Naive thymus-derived CD4-positive, alpha-beta T cell (primary cell): ENCODE measurements around the gene CAMK4. TPM values are rescaled to one million over a fixed set of nuclear protein-coding genes. Genes with fewer than 3 reads are reported as not detected.

Experiments used
- ATAC-seq: fragments of 150-1000 bp; cut with Tn5 transposase; 2 replicates; pipeline ENCODE4 v1.10.0; 2021; ENCODE audit warnings: mild to moderate bottlenecking, moderate library complexity
- CTCF ChIA-PET: fragments of 350-600 bp; sonication (Branson Sonifier 250); formaldehyde crosslinking; loops from one replicate; lab custom pipeline; 2021; ENCODE audit warnings: antibody characterized with exemption; lab: Charles Lee
- POLR2A ChIA-PET: fragments of 350-600 bp; sonication (Branson Sonifier 250); formaldehyde crosslinking; loops from one replicate; lab custom pipeline; 2021; ENCODE audit warnings: antibody characterized with exemption, inconsistent platforms; lab: Charles Lee
- DNase-seq, 9 donors: peaks; one replicate each; pipeline versions ENCODE4 v3.0.0 to v3.0.0-alpha.2; 2020 to 2022; ENCODE audit warnings: mixed read lengths in 1 of 9
- H3K27ac ChIP-seq: one replicate; pipeline ENCODE4 v1.7.0; 2013; ENCODE audit warnings: mild to moderate bottlenecking, low read depth, low read length, moderate library complexity
- H3K27me3 ChIP-seq, 2 donors: one replicate each; pipeline ENCODE4 v1.7.0; 2013; ENCODE audit warnings: low read length in 2 of 2, mild to moderate bottlenecking in 2 of 2, moderate library complexity in 2 of 2; ENCODE audit not compliant: control insufficient read depth in 2 of 2, insufficient read depth in 2 of 2
- H3K36me3 ChIP-seq, 3 experiments: 1 replicate in 2 of 3; 2 replicates in 1 of 3; pipeline ENCODE4 v1.7.0; 2013; ENCODE audit warnings: low read length in 3 of 3, mild to moderate bottlenecking in 3 of 3, moderate library complexity in 1 of 3; ENCODE audit not compliant: insufficient read depth in 3 of 3, control insufficient read depth in 2 of 3
- H3K4me1 ChIP-seq, 2 donors: one replicate each; pipeline ENCODE4 v1.7.0; 2013; ENCODE audit warnings: low read length in 2 of 2, mild to moderate bottlenecking in 2 of 2, moderate library complexity in 1 of 2; ENCODE audit not compliant: control insufficient read depth in 2 of 2, insufficient read depth in 2 of 2
- H3K4me3 ChIP-seq: 2 replicates; pipeline ENCODE4 v1.7.0; 2013; ENCODE audit warnings: mild to moderate bottlenecking, low read length
- H3K9me3 ChIP-seq, 3 experiments: 1 replicate in 2 of 3; 2 replicates in 1 of 3; pipeline ENCODE4 v1.7.0; 2013; ENCODE audit warnings: low read length in 3 of 3; ENCODE audit not compliant: control insufficient read depth in 2 of 3
- H3K27ac Mint-ChIP-seq, 9 donors: one replicate each; pipeline ENCODE4 v1.8.0; 2020 to 2022; ENCODE audit warnings: mixed read lengths in 9 of 9, mild to moderate bottlenecking in 8 of 9, moderate library complexity in 5 of 9, inconsistent platforms in 2 of 9
- H3K27me3 Mint-ChIP-seq, 5 donors: one replicate each; pipeline ENCODE4 v1.8.0; 2021 to 2022; ENCODE audit warnings: mixed read lengths in 5 of 5, mild to moderate bottlenecking in 1 of 5
- H3K36me3 Mint-ChIP-seq, 5 donors: one replicate each; pipeline ENCODE4 v1.8.0; 2020 to 2022; ENCODE audit warnings: mixed read lengths in 5 of 5, mild to moderate bottlenecking in 3 of 5, inconsistent platforms in 1 of 5
- H3K4me1 Mint-ChIP-seq, 7 donors: one replicate each; pipeline ENCODE4 v1.8.0; 2020 to 2022; ENCODE audit warnings: mixed read lengths in 7 of 7, mild to moderate bottlenecking in 3 of 7, inconsistent platforms in 1 of 7
- H3K4me3 Mint-ChIP-seq, 10 donors: one replicate each; pipeline ENCODE4 v1.8.0; 2020 to 2022; ENCODE audit warnings: mild to moderate bottlenecking in 10 of 10, mixed read lengths in 10 of 10, moderate library complexity in 6 of 10, inconsistent platforms in 2 of 10
- H3K9me3 Mint-ChIP-seq, 11 donors: one replicate each; pipeline ENCODE4 v1.8.0; 2020 to 2022; ENCODE audit warnings: mixed read lengths in 11 of 11, mild to moderate bottlenecking in 4 of 11, inconsistent platforms in 1 of 11, moderate library complexity in 1 of 11
- intact Hi-C, 2 donors: fragments of 100-400 bp; cut with micrococcal nuclease; formaldehyde crosslinking; loops; one replicate each; pipeline ENCODE4 v1.15.1; 2023
- polyA plus RNA-seq, 2 donors: library from polyadenylated mRNA; unstranded; fragments of 300-500 nt; fragmentation: Illumina TruSeq; gene quantifications; one replicate each; pipeline ENCODE4 v1.2.3, GENCODE V29; 2021
- total RNA-seq, 6 experiments: library from RNA in 5 of 6; stranded (reverse) in 5 of 6; gene quantifications; 1 replicate in 5 of 6; 2 replicates in 1 of 6; pipeline ENCODE4 v1.2.3 and lab custom pipeline; 2021 to 2026

The CAMK4 gene
- total and polyA plus RNA-seq, 7 experiments from 2014 or later: 118 to 366 (median 200) TPM

- no peak for ATAC-seq
- intact Hi-C loops: loop anchor here in 1 of 2 donors (10.0 kb wide), 1 partner anchor 502 kb away; the partner anchor contains the start of gene SLC25A46
- ChIA-PET POLR2A (interaction anchor here (0.6 to 13.1 kb wide), 10 partner anchors 10 to 101 kb away, joined by 3 to 207 read pairs (median 4); partner anchors contain the start of gene CAMK4), CTCF (interaction anchor here (0.6 to 3.7 kb wide), 7 partner anchors 9 to 77 kb away, joined by 3 to 29 read pairs (median 5); partner anchors contain the start of gene CAMK4)
- no peaks in the 10 kb centered on the region for H3K27me3 Mint-ChIP-seq
- peak overlapping the region; percentile 38 for H3K4me3 ChIP-seq
- peak overlapping the region; percentile 72 to 93 (median 78) for H3K4me3 Mint-ChIP-seq
- no peaks in the 10 kb centered on the region for H3K27me3 ChIP-seq
- H3K27ac Mint-ChIP-seq: peak overlapping the region; percentile 86 to 99 (median 94)
- H3K9me3 ChIP-seq: no peaks in the 10 kb centered on the region
- peaks cover 77 to 94% of the 10 kb centered on the region in 2 donors for H3K4me1 ChIP-seq
- H3K27ac ChIP-seq: peak overlapping the region; percentile 93
- H3K36me3 ChIP-seq: no peaks in the 10 kb centered on the region
- peaks cover 0 to 26% (median 0%) of the 10 kb centered on the region in 5 donors for H3K36me3 Mint-ChIP-seq
- no peaks in the 10 kb centered on the region for H3K9me3 Mint-ChIP-seq
- no peak for DNase-seq
- H3K4me1 Mint-ChIP-seq: peaks cover 48 to 96% (median 92%) of the 10 kb centered on the region in 7 donors
These were observed 12.2 kb downstream of the CAMK4 start for GRCh38 chr5:111236348-111236747.

- DNase-seq (no peak), ATAC-seq (peak; percentile 33)
- Histone ChIP-seq H3K4me3 (peak overlapping the region; percentile 38), H3K36me3 (no peaks in the 10 kb centered on the region), H3K4me1 (peaks cover 71 to 93% of the 10 kb centered on the region in 2 donors), H3K27ac (peak overlapping the region; percentile 93), H3K27me3 (no peaks in the 10 kb centered on the region), H3K9me3 (no peaks in the 10 kb centered on the region)
- Mint-ChIP-seq H3K4me1 (peaks cover 46 to 96% (median 94%) of the 10 kb centered on the region in 7 donors), H3K36me3 (peaks cover 0 to 29% (median 0%) of the 10 kb centered on the region in 5 donors), H3K27ac (peak overlapping the region; percentile 86 to 99 (median 94)), H3K9me3 (no peaks in the 10 kb centered on the region), H3K4me3 (peak overlapping the region; percentile 72 to 93 (median 78)), H3K27me3 (no peaks in the 10 kb centered on the region)
- intact Hi-C loops: loop anchor here (1.0 to 10.0 kb wide), 3 partner anchors 8 to 502 kb away; partner anchors contain the start of gene SLC25A46 (in 1 of the 2)
- POLR2A ChIA-PET: interaction anchor here (1.0 to 13.1 kb wide), 7 partner anchors 10 to 78 kb away, joined by 3 to 207 read pairs (median 9); partner anchors contain the start of gene CAMK4
- CTCF ChIA-PET: interaction anchor here (0.6 to 3.7 kb wide), 4 partner anchors 10 to 41 kb away, joined by 3 to 29 read pairs (median 12); partner anchors contain the start of gene CAMK4
These were observed 12.8 kb downstream of the CAMK4 start for GRCh38 chr5:111236995-111237394.

DNA sequence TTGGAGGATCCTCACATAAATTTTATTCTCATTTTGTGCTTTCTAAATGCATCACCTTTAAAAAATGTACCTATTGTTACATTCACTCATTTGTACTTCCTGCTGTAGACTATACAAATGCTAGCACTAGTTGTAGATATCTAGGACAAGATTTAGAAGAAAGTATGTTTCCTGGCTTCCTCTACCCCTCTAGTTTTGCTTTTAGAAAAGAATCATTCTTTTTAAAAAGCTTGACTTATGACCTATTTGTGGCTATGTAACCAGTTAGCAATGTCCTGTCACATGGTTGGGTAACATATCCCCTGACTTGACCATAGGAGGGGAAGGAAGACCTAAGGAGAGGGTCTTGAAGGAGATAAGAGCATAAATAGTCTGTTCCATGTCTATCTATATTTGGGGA lies 13.3 kb downstream of the CAMK4 start:
- H3K4me3 ChIP-seq: peak overlapping the region; percentile 38
- H3K36me3 ChIP-seq: no peaks in the 10 kb centered on the region
- no peaks in the 10 kb centered on the region for H3K27me3 ChIP-seq
- peaks cover 45 to 96% (median 94%) of the 10 kb centered on the region in 7 donors for H3K4me1 Mint-ChIP-seq
- peak overlapping the region; percentile 86 to 99 (median 94) for H3K27ac Mint-ChIP-seq
- peaks cover 66 to 93% of the 10 kb centered on the region in 2 donors for H3K4me1 ChIP-seq
- H3K9me3 ChIP-seq: no peaks in the 10 kb centered on the region
- no peaks in the 10 kb centered on the region for H3K27me3 Mint-ChIP-seq
- peaks cover 0 to 28% (median 1%) of the 10 kb centered on the region in 5 donors for H3K36me3 Mint-ChIP-seq
- peak overlapping the region; percentile 93 for H3K27ac ChIP-seq
- CTCF ChIA-PET: interaction anchor here (0.6 to 3.7 kb wide), 5 partner anchors 11 to 42 kb away, joined by 3 to 29 read pairs (median 10); partner anchors contain the start of gene CAMK4
- intact Hi-C loops: loop anchor here (1.0 to 10.0 kb wide), 3 partner anchors 8 to 503 kb away; partner anchors contain the start of gene SLC25A46 (in 1 of the 2)
- H3K4me3 Mint-ChIP-seq: peak overlapping the region; percentile 72 to 93 (median 78)
- DNase-seq (peak in 1 of 9 donors; percentile 33), ATAC-seq (no peak)
- POLR2A ChIA-PET: interaction anchor here (1.0 to 13.1 kb wide), 6 partner anchors 9 to 40 kb away, joined by 3 to 207 read pairs (median 15); partner anchors contain the start of gene CAMK4
- no peaks in the 10 kb centered on the region for H3K9me3 Mint-ChIP-seq

GRCh38 chr5:111238431-111239225 lies 14.4 kb downstream of the CAMK4 start:
- H3K4me3 Mint-ChIP-seq: peak overlapping the region; percentile 72 to 93 (median 78)
- CTCF ChIA-PET: interaction anchor here (0.8 to 1.2 kb wide), 2 partner anchors 28 to 41 kb away, joined by 3 to 4 read pairs; no protein-coding TSS in a partner anchor

DNA sequence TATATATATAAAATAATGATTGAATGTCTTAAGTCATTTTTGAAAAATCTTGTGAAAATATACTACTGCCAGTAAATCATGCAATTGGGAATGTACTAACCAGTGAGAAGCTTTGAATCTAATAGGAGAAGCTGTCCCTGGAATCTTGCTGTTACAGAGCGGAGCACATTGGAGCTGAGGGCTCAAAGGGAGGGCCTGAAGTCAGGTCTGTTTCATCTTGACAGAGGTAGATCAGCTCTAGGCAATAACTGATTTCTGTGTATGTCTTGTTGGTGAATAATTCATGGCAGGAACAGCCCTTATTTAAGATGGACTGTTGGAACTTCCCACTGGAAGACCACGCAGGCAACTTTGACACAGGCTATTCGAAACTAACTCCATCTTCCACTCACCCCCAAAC lies 17.5 kb downstream of the CAMK4 start:
- ChIA-PET CTCF (interaction anchor here (0.5 to 1.4 kb wide), 2 partner anchors 11 to 116 kb away, joined by 3 to 8 read pairs; no protein-coding TSS in a partner anchor), POLR2A (interaction anchor here (1.0 to 13.1 kb wide), 2 partner anchors 16 to 19 kb away, joined by 3 to 207 read pairs; partner anchors contain the start of gene CAMK4)
- Histone ChIP-seq H3K27me3 (no peaks in the 10 kb centered on the region), H3K36me3 (no peaks in the 10 kb centered on the region), H3K27ac (peak overlapping the region; percentile 32), H3K4me1 (peaks cover 24 to 76% of the 10 kb centered on the region in 2 donors), H3K4me3 (no peak overlapping the region), H3K9me3 (no peaks in the 10 kb centered on the region)
- Mint-ChIP-seq H3K4me3 (peak overlapping the region in 8 of 10 donors; percentile 33 to 79 (median 60)), H3K36me3 (peaks cover 0 to 35% (median 24%) of the 10 kb centered on the region in 5 donors), H3K27ac (peak overlapping the region in 8 of 9 donors; percentile 38 to 98 (median 88)), H3K27me3 (no peaks in the 10 kb centered on the region), H3K4me1 (peaks cover 56 to 98% (median 95%) of the 10 kb centered on the region in 7 donors), H3K9me3 (no peaks in the 10 kb centered on the region)
- ATAC-seq (no peak), DNase-seq (no peak)
- intact Hi-C loops: loop anchor here in 1 of 2 donors (1.0 kb wide), 2 partner anchors 7 to 9 kb away; no protein-coding TSS in a partner anchor

More at GRCh38 chr5:111238431-111239225, 14.4 kb downstream of the CAMK4 start:
- POLR2A ChIA-PET: interaction anchor here (0.9 to 13.1 kb wide), 6 partner anchors 11 to 40 kb away, joined by 3 to 207 read pairs (median 7); partner anchors contain the start of gene CAMK4
- peak overlapping the region; percentile 86 to 99 (median 94) for H3K27ac Mint-ChIP-seq
- ATAC-seq (peak; percentile 30), DNase-seq (peak in 1 of 9 donors; percentile 28)
- intact Hi-C loops: loop anchor here in 1 of 2 donors (10.0 kb wide), 1 partner anchor 504 kb away; the partner anchor contains the start of gene SLC25A46
- H3K4me1 Mint-ChIP-seq: peaks cover 50 to 97% (median 95%) of the 10 kb centered on the region in 7 donors
- no peaks in the 10 kb centered on the region for H3K9me3 Mint-ChIP-seq
- Histone ChIP-seq H3K36me3 (no peaks in the 10 kb centered on the region), H3K4me3 (peak overlapping the region; percentile 38), H3K27me3 (no peaks in the 10 kb centered on the region), H3K9me3 (no peaks in the 10 kb centered on the region), H3K27ac (peak overlapping the region; percentile 93), H3K4me1 (peaks cover 55 to 94% of the 10 kb centered on the region in 2 donors)
- peaks cover 0 to 35% (median 10%) of the 10 kb centered on the region in 5 donors for H3K36me3 Mint-ChIP-seq
- H3K27me3 Mint-ChIP-seq: no peaks in the 10 kb centered on the region
